GM18909 (cell line): ENCODE measurements around the gene MESP2.
"Not testable (repeated sequence)": the region's sequence is repeated elsewhere in the genome, so short reads cannot be mapped to it uniquely, and the experiment has no call there.

Experiments used
- ATAC-seq: cut with Tn5 transposase; IDR thresholded peaks from one replicate; pipeline ENCODE4 v1.9.1; 2021; ENCODE audit warnings: mild to moderate bottlenecking; ENCODE audit not compliant: unreplicated experiment, poor library complexity

The MESP2 gene

GRCh38 chr15:89777073-89777751 lies 1.1 kb downstream of the MESP2 start:
- no peak for ATAC-seq

GRCh38 chr15:89777782-89778380 lies 1.7 kb downstream of the MESP2 start:
- no peak for ATAC-seq

GRCh38 chr15:89778861-89779260 lies 2.7 kb downstream of the MESP2 start:
- no peak for ATAC-seq

- no peak for ATAC-seq
Measured at GRCh38 chr15:89780601-89781000, 4.5 kb downstream of the MESP2 start.

GRCh38 chr15:89781055-89781454 lies 4.9 kb downstream of the MESP2 start:
- no peak for ATAC-seq

- ATAC-seq, result no peak
Measured at GRCh38 chr15:89781891-89782618, 5.9 kb downstream of the MESP2 start.

GRCh38 chr15:89782619-89782950 lies 6.5 kb downstream of the MESP2 start:
- ATAC-seq, result not testable (repeated sequence)

GRCh38 chr15:89783111-89783860 lies 7.2 kb downstream of the MESP2 start:
- ATAC-seq, result no peak

- ATAC-seq, result no peak
Measured at GRCh38 chr15:89783861-89784685, 7.9 kb downstream of the MESP2 start.

GRCh38 chr15:89784686-89784960 lies 8.5 kb downstream of the MESP2 start:
- no peak for ATAC-seq

- no peak for ATAC-seq
Measured at GRCh38 chr15:89785064-89785773, 9.1 kb downstream of the MESP2 start.

- ATAC-seq, result no peak
Measured at GRCh38 chr15:89785774-89786140, 9.6 kb downstream of the MESP2 start.

GRCh38 chr15:89787944-89788343 lies 11.8 kb downstream of the MESP2 start:
- ATAC-seq, result no peak

- ATAC-seq, result not testable (repeated sequence)
Measured at GRCh38 chr15:89788585-89788984, 12.5 kb downstream of the MESP2 start.

- no peak for ATAC-seq
Measured at GRCh38 chr15:89790206-89790605, 14.1 kb downstream of the MESP2 start.

GRCh38 chr15:89790661-89791060 lies 14.5 kb downstream of the MESP2 start:
- ATAC-seq, result no peak

GRCh38 chr15:89792106-89792805 lies 16.1 kb downstream of the MESP2 start:
- ATAC-seq, result no peak

- no peak for ATAC-seq
Measured at GRCh38 chr15:89794627-89795241, 18.6 kb downstream of the MESP2 start.

- no peak for ATAC-seq
Measured at GRCh38 chr15:89795996-89796395, 19.9 kb downstream of the MESP2 start.
